Measurements from ENCODE around the gene BTNL8.
"Not testable (repeated sequence)": the region's sequence is repeated elsewhere in the genome, so short reads cannot be mapped to it uniquely, and the experiment has no call there.

BTNL8 gene

DNA sequence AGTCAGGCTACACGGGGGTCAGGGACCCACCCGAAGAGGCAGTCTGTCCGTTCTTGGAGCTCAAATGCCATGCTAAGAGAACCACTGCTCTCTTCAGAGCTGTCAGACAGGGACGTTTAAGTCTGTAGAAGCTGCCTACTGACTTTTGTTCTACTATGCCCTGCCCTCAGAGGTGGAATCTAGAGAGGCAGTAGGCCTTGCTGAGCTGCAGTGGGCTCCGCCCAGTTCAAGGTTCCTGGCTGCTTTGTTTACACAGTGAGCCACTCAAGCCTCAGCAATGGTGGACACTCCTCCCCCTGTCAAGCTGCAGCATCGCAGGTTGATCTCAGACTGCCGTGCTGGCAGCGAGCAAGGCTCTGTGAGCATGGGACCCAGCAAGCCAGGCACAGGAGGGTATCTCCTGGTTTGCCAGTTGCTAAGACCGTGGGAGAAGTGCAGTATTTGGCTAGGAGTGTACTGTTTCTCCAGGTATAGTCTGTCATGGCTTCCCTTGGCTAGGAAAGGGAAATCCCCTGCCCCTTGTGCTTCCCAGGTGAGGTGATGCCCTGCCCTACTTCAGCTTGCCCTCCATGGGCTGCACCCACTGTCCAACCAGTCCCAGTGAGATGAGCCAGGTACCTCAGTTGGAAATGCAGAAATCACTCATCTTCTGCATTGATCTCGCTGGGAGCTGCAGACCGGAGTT is 13.0 kb upstream of the BTNL8 start:
- not testable (repeated sequence) for DNase-seq

DNA sequence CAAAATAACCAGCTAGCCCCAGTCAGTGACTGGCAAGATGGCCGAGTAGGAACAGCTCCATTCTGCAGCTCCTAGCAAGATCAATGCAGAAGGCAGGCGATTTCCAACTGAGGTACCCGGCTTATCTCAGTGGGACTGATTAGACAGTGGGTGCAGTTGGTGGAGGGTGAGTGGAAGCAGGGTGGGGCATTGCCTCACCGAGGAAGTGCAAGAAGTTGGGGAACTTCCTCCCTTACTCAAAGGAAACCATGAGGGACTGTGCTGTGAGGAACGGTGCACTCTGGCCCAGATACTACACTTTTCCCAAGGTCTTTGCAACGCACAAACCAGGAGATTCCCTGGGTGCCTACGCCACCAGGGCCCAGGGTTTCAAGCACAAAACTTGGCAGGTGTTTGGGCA is 9.6 kb upstream of the BTNL8 start:
- no peak for DNase-seq

DNA sequence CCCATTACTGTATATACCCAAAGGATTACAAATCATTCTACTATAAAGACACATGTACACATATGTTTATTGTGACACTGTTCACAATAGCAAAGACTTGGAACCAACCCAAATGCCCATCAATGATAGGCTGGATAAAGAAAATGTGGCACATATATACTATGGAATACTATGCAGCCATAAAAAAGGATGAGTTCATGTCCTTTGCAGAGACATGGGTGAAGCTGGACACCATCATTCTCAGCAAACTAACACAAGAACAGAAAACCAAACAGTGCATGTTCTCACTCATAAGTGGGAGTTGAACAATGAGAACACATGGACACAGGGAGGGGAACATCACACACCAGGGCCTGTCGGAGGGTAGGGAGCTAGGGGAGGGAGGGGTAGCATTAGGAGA is 3.6 kb upstream of the BTNL8 start:
- DNase-seq = not testable (repeated sequence)

DNA sequence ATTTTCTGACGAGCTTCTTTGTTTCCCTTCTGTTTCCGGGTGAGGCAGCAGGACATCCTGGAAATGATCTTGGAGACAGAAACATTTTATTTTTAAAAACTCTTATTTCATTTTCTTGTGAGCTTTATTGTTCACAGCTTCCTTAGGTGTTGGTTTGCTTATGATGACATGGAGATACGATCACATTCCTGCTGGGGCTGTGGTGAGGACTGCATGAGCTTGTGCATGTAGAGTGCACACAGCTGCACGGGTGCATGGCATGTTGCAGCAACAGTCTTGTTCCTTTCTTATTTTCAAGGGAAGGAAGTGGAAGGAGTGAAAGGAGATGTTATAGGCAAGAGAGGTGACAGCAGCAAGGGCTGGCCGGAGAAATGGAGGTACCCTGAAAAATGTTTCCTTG is 1.2 kb downstream of the BTNL8 start:
- DNase-seq = no peak

DNA sequence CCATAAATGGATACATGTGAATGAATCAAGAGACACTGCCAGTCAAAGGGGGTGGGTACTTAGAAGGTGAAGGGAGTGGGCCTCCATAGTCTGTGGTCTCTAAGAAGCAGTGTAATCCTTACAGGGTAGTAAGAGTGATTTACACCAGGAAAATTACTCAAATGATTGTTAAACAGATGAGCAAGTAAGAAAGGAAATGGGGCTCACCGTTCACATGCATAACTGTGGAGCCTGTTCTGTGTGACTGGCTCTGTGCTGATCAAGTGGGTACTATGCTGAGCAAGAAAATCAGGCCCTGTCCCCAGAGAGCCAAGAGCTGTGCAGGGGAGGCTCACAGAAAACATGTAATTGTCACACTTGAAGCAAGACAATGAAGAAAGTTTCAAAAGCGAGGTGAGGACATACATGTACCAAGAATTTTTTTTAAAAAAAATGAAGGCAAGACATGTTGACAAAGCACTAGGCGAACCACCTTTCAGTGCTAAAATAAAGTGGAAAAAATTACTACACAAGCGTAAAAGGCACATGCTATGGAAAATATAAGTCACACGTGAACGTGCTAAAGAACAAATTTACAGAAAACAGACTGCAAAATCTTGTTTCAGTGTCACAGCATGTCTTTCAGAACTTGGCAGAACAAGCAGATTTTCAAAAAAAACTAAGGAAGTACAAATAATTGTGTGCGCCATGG is 2.5 kb downstream of the BTNL8 start:
- no peak for DNase-seq

DNA sequence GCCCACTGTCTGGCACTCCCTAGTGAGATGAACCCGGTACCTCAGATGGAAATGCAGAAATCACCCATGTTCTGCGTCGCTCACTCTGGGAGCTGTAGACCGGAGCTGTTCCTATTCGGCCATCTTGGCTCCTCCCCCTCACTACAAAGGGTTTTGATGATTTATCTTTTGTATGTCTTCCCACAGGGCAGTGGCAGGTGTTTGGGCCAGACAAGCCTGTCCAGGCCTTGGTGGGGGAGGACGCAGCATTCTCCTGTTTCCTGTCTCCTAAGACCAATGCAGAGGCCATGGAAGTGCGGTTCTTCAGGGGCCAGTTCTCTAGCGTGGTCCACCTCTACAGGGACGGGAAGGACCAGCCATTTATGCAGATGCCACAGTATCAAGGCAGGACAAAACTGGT is 9.4 kb downstream of the BTNL8 start:
- no peak for DNase-seq

DNA sequence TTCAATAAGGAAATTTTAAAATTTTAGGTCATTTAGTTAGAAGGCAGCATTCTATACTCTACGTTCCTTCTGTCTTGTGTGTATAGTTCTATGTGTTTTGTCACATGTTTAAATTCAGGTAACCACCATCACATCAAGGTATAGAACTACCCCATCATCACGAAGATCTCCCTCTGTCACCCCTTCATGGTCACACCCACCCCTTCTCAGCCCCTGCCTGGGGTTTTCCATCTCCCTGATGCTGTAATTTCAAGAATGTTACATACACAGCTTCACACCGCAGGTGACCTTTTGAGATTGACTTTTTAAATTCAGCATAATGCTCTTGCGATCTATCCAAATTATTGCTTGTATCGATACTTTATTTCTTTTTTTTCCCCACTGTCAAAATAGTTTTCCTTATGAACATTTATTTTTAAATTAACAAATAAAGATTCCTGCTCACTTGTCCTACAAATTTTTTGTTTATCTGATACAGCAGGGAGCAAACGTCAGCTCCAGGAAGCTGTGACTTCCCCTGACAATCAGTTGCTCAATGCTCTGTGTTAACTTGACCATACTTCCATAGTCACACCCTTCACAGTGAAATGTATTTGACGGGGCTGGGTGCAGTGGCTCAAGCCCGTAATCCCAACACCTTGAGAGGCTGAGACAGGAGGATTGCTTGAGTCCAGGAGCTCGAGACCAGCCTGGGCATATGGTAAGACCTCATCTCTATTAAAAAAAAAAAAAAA is 10.2 kb downstream of the BTNL8 start:
- DNase-seq = no peak

DNA sequence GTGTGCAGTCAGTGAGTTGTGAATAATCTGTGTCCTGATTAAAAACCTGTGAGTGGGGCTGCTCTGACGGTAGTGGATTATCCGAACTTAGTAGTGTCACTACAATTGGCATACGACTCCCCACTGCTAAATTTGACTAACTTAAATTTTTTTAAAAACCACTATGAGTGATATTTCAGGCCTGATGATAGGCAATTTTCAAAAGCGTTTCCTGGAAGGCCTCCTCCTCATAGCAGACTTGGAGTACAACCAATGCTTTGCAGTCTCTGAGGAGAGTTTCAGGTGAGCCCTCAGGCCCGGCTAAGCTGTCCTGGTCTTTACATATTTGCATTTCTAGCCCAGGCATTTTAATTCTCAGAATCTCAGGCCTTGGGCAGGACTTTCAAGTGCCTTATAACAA is 10.8 kb downstream of the BTNL8 start:
- no peak for DNase-seq

DNA sequence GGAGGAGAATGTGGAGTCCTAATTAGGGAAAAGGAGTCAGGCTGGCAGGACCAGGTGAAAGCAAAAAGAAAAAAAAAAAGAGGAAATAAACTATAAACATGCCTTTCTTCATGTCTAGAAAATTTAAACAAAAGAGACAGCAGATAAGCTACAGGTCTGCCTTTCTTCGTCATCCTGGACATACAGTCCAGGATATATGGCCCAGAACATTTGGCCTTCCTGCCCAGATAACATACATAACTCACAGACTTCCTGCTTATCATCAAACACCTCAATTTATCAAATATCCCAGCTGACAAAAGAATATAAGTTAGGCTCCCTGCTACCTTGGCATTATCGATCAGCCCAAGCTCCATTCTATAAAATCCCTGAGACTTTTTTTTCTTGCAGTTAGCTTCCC is 11.2 kb downstream of the BTNL8 start:
- no peak for DNase-seq

DNA sequence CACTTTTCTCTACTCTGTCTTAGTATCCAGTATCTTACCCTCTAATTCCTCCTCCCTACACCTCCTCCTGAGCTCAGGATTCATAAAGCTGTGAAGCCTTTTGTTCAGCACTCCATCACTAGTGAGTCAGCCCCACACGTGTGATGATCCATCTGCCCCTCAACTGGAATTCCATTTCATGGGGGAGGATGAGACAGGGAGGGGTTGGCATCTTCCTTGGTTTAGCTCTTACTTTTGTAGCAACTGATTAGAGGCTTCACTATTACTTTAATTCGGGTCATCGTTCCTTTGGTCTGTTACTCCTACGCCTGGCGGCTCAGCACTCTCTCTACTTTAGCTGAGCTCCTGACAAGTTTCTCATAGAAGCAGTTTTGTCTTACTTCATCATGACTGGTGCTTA is 11.8 kb downstream of the BTNL8 start:
- no peak for DNase-seq

DNA sequence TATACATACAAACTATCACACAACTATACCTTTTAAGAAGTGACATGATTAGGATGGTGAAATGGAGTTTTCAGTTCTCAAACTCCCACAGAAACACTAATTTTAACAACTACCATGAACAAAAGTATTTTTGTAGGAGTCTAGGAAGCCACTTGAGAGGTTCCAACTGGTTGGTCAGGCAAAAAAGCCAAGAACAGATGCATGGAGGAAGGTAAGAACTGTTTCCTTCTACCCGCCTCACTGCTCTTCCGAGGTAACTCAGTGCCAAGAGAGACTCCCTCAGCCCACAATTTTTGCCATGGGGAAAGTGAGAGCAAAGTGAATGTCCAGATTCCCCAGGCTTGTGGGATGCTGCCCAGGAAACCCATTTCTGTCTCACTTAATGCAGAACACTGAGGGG is 15.7 kb downstream of the BTNL8 start:
- DNase-seq = no peak

DNA sequence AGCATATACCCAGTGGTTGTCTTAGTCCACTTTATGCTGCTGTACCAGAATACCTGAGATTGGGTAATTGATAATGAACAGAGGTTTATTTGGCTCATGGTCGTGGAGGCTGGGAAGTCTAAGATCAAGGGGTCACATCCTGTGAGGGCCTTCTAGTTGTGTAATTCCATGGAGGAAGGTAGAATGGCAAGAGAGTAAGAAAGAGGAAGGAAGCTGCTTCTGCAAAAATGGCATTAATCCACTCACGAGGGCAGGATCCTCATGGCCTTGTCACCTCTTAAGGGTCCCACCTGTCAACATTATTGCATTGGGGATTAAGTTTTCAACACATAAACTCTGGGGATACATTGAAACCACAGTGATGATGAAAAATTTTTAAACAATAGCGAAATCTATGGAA is 17.0 kb downstream of the BTNL8 start:
- no peak for DNase-seq

DNA sequence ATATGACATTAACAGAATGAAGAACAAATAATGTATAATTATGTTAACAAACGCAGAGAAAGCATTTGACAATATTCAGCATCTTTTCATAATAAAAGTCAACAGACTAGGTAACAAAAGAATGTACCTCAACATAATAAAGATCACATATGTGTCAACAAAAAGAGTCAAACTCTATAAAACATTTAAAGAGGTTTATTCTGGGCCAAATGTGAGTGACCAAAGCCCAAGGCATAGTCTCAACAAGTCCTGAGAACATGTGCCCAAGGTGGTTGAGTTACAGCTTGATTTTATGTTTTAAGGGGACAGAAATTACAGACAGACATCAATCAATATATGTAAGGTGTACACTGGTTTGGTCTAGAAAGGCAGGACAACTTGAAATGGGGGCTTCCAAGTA is 19.4 kb downstream of the BTNL8 start:
- DNase-seq = no peak

DNA sequence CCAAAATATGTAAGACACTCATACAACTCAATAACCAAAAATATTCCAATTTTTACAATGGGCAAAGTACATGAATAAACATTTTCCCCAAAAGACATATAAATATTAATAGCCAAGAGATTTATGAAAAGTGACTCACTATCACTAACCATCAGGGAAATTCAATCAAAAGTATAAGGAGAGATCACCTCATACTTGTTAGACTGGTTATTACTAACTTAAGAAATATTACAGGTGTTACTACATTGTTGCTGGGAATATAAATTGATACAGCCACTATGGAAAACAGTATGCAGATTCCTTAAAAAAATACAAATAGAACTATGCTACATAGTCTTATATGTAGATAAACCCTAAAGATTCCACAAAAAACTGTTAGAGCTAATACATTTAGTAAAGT is 21.8 kb downstream of the BTNL8 start:
- DNase-seq = no peak

DNA sequence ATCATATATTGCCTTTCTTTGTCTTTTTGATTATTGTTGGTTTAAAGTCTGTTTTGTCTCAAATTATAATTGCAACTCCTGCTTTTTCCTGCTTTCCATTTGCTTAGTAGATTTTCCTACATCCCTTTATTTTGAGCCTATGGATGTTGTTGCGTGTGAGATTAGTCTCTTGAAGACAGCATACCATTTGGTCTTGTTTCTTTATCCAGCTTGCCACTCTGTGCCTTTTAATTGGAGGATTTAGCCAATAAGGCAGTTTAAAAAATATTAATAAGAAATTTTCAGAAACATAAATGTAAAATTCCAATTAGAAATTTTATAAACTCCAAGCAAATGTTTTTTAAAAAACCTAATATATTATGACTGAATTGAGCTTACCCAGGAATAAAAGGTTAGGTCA is 24.0 kb downstream of the BTNL8 start:
- no peak for DNase-seq

DNA sequence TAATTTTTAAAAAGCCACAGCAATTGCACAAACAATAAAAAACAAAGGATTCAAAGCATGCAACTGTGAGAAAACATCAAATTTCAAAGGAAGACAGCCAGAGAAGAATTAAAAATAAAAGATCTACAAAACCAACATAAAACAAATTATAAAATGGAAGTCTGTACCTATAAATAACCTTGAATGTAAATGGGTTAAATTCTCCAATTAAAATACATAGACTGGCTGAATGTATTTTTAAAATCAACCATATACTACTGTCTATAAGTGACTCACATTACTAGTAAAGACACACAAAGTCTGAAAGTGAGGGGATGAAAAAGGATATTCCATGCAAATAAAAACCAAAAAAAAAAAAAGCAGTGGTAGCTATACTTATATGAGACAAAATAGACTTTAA is 33.7 kb downstream of the BTNL8 start:
- DNase-seq = no peak

DNA sequence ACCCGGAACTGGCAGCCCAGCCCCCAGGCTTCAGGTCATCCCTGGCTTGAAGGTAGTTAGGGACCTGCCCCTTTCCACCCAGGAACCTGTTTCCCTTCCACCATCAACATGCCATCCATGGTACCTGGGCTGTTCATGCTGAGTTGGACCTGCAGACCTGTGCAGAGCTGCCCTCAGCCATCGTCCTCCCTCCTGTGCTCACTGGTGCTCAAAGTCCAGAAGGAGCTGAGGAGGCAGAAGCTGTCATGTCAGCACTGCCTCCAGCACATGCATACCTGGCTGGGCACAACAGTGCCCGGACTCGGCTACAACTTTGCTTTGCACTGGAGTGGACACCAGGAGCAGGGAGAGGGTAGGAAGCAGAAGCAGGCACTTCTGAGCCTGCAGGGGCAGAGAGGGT is 36.2 kb downstream of the BTNL8 start:
- DNase-seq = no peak

DNA sequence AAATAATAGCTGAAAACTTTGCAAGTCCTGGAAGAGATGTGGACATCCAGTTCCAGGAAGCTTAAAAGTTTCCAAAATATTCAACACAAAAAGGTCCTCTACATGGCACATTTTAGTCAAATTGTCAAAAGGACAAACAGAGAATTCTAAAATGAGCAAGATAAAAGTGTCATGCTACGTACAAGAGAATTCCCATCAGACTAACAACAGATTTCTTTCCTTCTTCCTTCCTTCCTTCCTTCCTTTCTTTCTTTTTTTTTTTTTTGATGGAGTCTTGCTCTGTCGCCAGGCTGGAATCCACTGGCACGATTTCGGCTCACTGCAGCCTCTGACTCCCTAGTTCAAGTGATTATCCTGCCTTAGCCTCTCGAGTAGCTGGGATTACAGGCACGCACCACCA is 39.3 kb downstream of the BTNL8 start:
- DNase-seq = no peak

DNA sequence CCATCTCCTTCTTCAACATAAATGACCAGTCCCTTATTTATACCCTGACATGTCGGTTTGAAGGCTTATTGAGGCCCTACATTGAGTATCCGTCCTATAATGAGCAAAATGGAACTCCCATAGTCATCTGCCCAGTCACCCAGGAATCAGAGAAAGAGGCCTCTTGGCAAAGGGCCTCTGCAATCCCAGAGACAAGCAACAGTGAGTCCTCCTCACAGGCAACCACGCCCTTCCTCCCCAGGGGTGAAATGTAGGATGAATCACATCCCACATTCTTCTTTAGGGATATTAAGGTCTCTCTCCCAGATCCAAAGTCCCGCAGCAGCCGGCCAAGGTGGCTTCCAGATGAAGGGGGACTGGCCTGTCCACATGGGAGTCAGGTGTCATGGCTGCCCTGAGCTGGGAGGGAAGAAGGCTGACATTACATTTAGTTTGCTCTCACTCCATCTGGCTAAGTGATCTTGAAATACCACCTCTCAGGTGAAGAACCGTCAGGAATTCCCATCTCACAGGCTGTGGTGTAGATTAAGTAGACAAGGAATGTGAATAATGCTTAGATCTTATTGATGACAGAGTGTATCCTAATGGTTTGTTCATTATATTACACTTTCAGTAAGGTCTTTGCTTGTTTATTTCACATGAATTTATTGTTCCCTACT is 51.5 kb downstream of the BTNL8 start:
- no peak for DNase-seq

DNA sequence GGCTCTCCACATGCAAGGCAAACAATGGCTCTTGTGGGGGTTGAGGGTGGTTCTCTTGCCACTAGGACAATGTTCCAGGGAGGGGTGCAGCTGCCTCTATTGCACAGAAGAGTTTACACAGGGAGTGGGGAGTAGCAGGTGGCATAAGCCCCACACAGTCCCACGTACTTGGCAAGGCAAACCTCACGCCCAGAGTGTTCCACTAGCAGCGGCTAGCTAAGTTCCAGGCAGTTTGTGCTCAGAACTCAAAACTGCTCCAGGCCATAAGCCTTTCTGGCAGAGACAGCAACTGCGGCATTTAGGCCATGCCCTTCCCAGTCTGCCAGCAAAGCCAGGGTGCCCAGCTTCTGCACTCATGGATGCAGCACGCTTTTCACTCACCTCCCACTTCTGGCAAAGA is 60.7 kb downstream of the BTNL8 start:
- no peak for DNase-seq

DNA sequence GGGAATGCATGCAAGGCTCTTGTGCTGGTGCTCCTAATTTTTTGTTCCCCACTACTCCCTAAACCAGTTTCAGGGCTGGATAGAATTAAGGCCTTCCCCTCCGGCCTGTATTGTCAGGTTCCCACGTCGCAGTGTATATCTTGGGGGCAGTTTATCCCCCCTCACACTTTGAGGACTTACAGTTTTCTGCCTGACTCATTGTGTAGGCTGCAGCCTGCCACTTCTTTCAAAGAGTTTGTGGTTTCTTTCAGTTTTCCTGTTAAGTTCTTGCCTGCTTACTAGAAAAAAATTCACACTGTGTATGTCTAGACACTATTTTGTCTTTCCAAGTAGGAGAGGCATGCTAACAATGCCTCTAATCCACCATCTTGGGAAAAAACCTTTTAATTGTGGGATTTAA is 61.2 kb downstream of the BTNL8 start:
- no peak for DNase-seq

DNA sequence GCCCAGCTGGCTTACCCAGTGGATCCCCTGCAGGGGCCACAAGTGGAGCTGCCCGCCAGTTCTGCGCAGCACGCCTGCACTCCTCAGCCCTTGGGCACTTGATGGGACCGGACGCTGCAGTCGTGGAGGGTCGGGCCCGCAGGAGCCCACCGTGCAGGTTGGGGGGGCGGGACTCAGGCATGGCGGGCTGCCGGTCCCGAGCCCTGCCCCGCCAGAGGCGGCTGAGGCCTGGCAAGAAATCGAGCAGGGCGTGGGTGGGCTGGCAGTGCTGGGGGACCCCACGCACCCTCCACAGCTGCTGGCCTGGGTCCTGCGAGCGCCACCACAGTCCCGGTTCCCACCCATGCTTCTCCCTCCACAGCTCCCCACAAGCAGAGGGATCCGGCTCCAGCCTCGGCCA is 70.4 kb downstream of the BTNL8 start:
- DNase-seq = no peak

DNA sequence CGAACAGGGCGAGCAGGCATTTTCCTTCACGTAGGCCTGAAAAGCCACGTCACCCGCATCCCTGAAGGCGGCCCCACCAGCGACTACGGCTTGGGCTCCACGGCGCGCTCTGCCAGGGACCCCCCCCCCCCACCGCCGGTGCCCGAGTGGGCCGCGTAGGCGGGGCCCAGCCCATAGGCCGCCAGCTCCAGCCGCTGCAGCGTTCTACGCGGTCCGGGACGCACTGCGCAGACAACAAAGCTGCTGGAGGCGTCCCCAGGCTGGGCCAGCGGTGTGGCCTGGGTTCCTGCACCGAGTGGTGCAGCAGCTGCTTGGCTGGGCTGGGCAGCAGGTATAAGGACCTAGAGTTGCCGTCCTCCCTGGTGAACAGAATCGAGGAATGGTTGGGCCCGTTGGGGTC is 71.4 kb downstream of the BTNL8 start:
- no peak for DNase-seq

DNA sequence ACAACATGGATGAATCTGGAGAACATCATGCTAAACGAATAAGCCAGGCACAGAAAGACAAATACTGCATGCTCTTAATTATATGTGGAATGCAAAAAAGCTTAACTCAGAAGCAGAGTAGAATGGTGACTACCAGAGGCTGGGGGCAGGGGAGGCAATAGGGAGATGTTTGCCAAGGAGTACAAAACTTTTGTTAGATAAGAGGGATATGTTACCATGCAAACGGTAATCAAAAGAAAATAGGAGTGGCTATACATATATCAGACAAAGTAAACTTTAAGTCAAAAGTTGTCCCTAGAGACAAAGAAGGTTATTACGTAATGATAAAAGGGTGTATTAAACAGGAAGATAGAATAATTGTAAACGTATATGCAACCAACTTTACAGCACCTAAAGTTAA is 71.9 kb downstream of the BTNL8 start:
- no peak for DNase-seq
